ENCODE measurements around the gene SLC30A3. TPM values are rescaled to one million over a fixed set of nuclear protein-coding genes. Genes with fewer than 3 reads are reported as not detected.

SLC30A3 gene
- total and polyA plus RNA-seq, 2 of the 13 experiments (the other 11 are each of a cell fraction or from before 2014, with no cell fraction given), result 0.38 to 0.79 TPM

GRCh38 chr2:27209621-27210401 lies 53.0 kb downstream of the SLC30A3 start (continued):
- TF ChIP-seq HNF4G (IDR thresholded peaks at IDR 0.05; ENCODE audit: borderline replicate concordance, low read depth, low read length) (peak; percentile 67), HNF4G (CRISPR knock-in tag; IDR thresholded peaks at IDR 0.05; ENCODE audit: borderline replicate concordance, low read depth) (0 out of 2 replicates have a peak, but pooled peaks have one; percentile 22), IKZF1 (IDR thresholded peaks at IDR 0.05) (no peak), ZNF282 (IDR thresholded peaks at IDR 0.05; ENCODE audit: partially characterized antibody) (no peak), STAT6 (CRISPR knock-in tag; IDR thresholded peaks at IDR 0.05; ENCODE audit: borderline replicate concordance) (no peak), ZNF619 (CRISPR knock-in tag; IDR thresholded peaks at IDR 0.05) (no peak), ZNF878 (CRISPR knock-in tag; IDR thresholded peaks at IDR 0.05) (peak; percentile 69; the same call in 1 of the 2 replicates), ZNF343 (CRISPR knock-in tag; IDR thresholded peaks at IDR 0.05) (no peak), HDAC1 (CRISPR knock-in tag; IDR thresholded peaks at IDR 0.05) (peak; percentile 55; the same call in 1 of the 2 replicates), POLR2G (IDR thresholded peaks at IDR 0.05; ENCODE audit: low read depth, low read length) (0 out of 2 replicates have a peak, but pooled peaks have one; percentile 21), SP2 (CRISPR knock-in tag; IDR thresholded peaks at IDR 0.05) (no peak), U2AF2 (IDR thresholded peaks at IDR 0.05; ENCODE audit: low read depth, low read length) (no peak), BRCA1 (CRISPR knock-in tag; IDR thresholded peaks at IDR 0.05) (no peak), ZNF292 (CRISPR knock-in tag; IDR thresholded peaks at IDR 0.05; ENCODE audit: borderline replicate concordance, low read depth) (peak; percentile 19; the same call in 1 of the 2 replicates), SMARCC2 (IDR thresholded peaks at IDR 0.05) (no peak)
- TF ChIP-seq, protein P1, sequence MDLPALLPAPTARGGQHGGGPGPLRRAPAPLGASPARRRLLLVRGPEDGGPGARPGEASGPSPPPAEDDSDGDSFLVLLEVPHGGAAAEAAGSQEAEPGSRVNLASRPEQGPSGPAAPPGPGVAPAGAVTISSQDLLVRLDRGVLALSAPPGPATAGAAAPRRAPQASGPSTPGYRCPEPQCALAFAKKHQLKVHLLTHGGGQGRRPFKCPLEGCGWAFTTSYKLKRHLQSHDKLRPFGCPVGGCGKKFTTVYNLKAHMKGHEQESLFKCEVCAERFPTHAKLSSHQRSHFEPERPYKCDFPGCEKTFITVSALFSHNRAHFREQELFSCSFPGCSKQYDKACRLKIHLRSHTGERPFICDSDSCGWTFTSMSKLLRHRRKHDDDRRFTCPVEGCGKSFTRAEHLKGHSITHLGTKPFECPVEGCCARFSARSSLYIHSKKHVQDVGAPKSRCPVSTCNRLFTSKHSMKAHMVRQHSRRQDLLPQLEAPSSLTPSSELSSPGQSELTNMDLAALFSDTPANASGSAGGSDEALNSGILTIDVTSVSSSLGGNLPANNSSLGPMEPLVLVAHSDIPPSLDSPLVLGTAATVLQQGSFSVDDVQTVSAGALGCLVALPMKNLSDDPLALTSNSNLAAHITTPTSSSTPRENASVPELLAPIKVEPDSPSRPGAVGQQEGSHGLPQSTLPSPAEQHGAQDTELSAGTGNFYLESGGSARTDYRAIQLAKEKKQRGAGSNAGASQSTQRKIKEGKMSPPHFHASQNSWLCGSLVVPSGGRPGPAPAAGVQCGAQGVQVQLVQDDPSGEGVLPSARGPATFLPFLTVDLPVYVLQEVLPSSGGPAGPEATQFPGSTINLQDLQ (CRISPR knock-in tag; IDR thresholded peaks at IDR 0.05), result no peak
- TF ChIP-seq, protein P2, sequence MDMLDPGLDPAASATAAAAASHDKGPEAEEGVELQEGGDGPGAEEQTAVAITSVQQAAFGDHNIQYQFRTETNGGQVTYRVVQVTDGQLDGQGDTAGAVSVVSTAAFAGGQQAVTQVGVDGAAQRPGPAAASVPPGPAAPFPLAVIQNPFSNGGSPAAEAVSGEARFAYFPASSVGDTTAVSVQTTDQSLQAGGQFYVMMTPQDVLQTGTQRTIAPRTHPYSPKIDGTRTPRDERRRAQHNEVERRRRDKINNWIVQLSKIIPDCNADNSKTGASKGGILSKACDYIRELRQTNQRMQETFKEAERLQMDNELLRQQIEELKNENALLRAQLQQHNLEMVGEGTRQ (IDR thresholded peaks at IDR 0.05; ENCODE audit: low read depth, low read length), result no peak
- TF ChIP-seq, protein P2 (CRISPR knock-in tag; IDR thresholded peaks at IDR 0.05; ENCODE audit: borderline replicate concordance), result 0 out of 2 replicates have a peak, but pooled peaks have one; percentile 30
- TF ChIP-seq, protein P3, sequence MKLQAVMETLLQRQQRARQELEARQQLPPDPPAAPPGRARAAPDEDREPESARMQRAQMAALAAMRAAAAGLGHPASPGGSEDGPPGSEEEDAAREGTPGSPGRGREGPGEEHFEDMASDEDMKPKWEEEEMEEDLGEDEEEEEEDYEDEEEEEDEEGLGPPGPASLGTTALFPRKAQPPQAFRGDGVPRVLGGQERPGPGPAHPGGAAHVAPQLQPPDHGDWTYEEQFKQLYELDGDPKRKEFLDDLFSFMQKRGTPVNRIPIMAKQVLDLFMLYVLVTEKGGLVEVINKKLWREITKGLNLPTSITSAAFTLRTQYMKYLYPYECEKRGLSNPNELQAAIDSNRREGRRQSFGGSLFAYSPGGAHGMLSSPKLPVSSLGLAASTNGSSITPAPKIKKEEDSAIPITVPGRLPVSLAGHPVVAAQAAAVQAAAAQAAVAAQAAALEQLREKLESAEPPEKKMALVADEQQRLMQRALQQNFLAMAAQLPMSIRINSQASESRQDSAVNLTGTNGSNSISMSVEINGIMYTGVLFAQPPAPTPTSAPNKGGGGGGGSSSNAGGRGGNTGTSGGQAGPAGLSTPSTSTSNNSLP (IDR thresholded peaks at IDR 0.05; ENCODE audit: low read depth, low read length), result no peak; the same call in 1 of the 2 replicates
